Measurements from ENCODE around the gene PPP6R3. TPM values are rescaled to one million over a fixed set of nuclear protein-coding genes. Genes with fewer than 3 reads are reported as not detected.

PPP6R3 gene
- total RNA-seq, 4 donors from 2014 or later = 238 to 334 (median 268) TPM

DNA sequence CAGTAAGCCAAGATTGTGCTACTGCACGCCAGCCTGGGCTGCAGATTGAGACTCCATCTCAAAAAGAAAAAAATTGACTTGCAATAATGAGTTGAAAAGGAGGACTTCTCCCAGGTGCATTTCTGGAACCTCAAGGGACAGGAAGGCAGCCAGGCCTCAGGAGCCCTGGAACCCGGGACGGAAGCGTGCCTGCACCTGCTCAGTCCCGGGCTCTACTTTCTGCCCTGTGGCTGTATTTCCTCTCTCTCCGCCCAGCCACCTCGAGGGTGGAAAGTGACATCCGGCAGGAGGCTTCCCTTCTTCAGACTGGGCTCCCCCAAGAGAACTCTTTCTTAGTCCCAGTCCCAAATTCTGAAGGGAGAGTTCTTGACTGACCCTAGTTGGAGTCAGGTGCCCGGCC, 203.6 kb downstream of the PPP6R3 start:
- Histone ChIP-seq H3K27me3 (no peaks in the 10 kb centered on the region), H3K4me1 (peaks cover 0 to 6% of the 10 kb centered on the region in 2 donors), H3K36me3 (no peaks in the 10 kb centered on the region), H3K9me3 (no peaks in the 10 kb centered on the region), H3K27ac (no peak overlapping the region), H3K4me3 (replicated peaks in 1 of 3) (no peak overlapping the region)
- WGBS, 2 donors = 86% methylated on average over 9 of the region's 9 CpGs
- no peak for TF ChIP-seq POLR2A (IDR thresholded peaks at IDR 0.05)
- TF ChIP-seq, protein P1, sequence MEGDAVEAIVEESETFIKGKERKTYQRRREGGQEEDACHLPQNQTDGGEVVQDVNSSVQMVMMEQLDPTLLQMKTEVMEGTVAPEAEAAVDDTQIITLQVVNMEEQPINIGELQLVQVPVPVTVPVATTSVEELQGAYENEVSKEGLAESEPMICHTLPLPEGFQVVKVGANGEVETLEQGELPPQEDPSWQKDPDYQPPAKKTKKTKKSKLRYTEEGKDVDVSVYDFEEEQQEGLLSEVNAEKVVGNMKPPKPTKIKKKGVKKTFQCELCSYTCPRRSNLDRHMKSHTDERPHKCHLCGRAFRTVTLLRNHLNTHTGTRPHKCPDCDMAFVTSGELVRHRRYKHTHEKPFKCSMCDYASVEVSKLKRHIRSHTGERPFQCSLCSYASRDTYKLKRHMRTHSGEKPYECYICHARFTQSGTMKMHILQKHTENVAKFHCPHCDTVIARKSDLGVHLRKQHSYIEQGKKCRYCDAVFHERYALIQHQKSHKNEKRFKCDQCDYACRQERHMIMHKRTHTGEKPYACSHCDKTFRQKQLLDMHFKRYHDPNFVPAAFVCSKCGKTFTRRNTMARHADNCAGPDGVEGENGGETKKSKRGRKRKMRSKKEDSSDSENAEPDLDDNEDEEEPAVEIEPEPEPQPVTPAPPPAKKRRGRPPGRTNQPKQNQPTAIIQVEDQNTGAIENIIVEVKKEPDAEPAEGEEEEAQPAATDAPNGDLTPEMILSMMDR (IDR thresholded peaks at IDR 0.05) = no peak
- intact Hi-C loops (cut with DNase I) = no loop called here
- DNase-seq = no peak

DNA sequence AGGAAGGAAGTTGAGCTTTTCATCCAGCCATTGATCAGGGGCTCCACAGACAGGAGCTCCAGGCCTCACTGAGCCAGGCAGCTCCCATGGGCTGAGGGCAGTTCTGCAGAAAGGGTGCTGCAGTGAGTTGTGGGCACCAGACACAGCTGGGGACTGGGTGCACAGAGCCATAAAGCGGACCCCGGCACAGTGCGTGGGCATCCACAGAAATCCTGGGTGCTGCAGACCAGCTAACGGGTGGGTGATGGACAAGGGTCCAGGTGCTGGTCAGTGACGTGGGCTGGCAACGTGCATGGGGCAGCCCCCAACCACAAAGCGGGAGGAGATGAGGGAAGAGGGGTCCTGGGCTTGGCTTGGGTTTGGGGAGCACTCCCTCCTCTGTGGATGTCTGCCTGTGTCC, 204.4 kb downstream of the PPP6R3 start:
- no peak overlapping the region for H3K27ac ChIP-seq
- no peaks in the 10 kb centered on the region for H3K27me3 ChIP-seq
- TF ChIP-seq, protein P1 (IDR thresholded peaks at IDR 0.05) = no peak
- TF ChIP-seq POLR2A (IDR thresholded peaks at IDR 0.05) = no peak
- no peaks in the 10 kb centered on the region for H3K9me3 ChIP-seq
- intact Hi-C loops (cut with DNase I) = no loop called here
- H3K4me3 ChIP-seq (replicated peaks in 1 of 3) = no peak overlapping the region
- H3K36me3 ChIP-seq = no peaks in the 10 kb centered on the region
- no peaks in the 10 kb centered on the region for H3K4me1 ChIP-seq
- 94 to 98% methylated on average over 6 of the region's 7 CpGs for WGBS, 2 donors
- DNase-seq = no peak

Small RNAs within 50 kb of the gene (small RNA-seq; reads per million reads assigned to genes)
- gene NDUFA3P2 = not detected

Other genes with a start within 250 kb of the PPP6R3 start
- gene KMT5B, start 247.5 kb upstream of the PPP6R3 start, total RNA-seq = 10 to 100 TPM; 57.4 to 84.2 (median 67.4) TPM
- 10 to 100 TPM; 12.4 to 28.3 (median 24.4) TPM for gene C11orf24, start 188.8 kb upstream of the PPP6R3 start, total RNA-seq
- 10 to 100 TPM; 45.8 to 75.5 (median 54.3) TPM for gene LRP5, start 148.2 kb upstream of the PPP6R3 start, total RNA-seq
- gene GAL, start 223.8 kb downstream of the PPP6R3 start, total RNA-seq = 1 to 10 TPM in 1 of 4 donors, not detected in 3; 3.1 TPM

Data from thyroid gland (tissue), 4 donors.